Left renal pelvis (tissue), 4 donors: Measurements from ENCODE around the gene GTF2IRD1. TPM values are rescaled to one million over a fixed set of nuclear protein-coding genes. Genes with fewer than 3 reads are reported as not detected.
"Not testable (repeated sequence)": the region's sequence is repeated elsewhere in the genome, so short reads cannot be mapped to it uniquely, and the experiment has no call there.

Experiments
- DNase-seq, 4 donors: peaks; one replicate each; pipeline ENCODE4 v3.0.0-alpha.2; 2013; ENCODE audit warnings: low read depth in 4 of 4, low spot score in 3 of 4
- polyA plus RNA-seq, 4 donors: library from polyadenylated mRNA; unstranded; fragments of 120-200 nt; gene quantifications; one replicate each; pipeline ENCODE4 v1.2.1, GENCODE V29; 2013; ENCODE audit not compliant: insufficient read length in 4 of 4

Gene GTF2IRD1
- polyA plus RNA-seq, 4 donors, result 35.2 to 60.0 (median 50.9) TPM

- no peak for DNase-seq
These were observed 36.6 kb downstream of the GTF2IRD1 start for GRCh38 chr7:74489997-74490945.

DNA sequence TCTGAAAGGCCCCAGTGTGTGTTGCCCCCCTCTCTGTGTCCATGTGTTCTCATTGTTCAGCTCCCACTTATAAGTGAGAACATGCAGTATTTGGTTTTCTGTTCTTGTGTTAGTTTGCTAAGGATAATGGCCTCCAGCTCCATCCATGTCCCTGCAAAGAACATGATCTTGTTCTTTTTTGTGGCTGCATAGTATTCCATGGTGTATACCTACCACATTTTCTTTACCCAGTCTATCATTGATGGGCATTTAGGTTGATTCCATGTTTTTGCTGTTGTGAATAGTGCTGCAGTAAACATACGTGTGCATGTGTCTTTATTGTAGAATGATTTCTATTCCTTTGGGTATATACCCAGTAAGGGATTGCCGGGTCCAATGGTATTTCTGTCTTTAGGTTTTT, 37.8 kb downstream of the GTF2IRD1 start:
- DNase-seq, result not testable (repeated sequence)

DNA sequence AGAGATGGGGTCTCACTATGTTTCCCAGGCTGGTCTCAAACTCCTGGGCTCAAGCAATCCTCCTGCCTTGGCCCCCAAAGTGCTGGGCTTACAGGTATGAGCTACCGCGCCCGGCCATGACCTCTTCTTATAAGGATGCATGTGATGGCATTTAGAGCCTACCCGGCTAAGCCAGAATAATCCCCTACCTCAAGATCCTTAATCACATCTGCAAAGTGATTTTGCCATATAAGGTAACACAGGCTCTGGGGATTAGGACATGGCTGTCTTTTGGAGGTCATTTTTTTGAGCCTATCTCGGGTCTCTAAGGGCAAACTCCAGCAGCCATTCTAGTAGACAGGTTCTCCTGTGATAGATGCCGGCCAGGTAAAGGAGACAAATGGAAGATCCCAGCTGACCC, 39.6 kb downstream of the GTF2IRD1 start:
- no peak for DNase-seq

DNA sequence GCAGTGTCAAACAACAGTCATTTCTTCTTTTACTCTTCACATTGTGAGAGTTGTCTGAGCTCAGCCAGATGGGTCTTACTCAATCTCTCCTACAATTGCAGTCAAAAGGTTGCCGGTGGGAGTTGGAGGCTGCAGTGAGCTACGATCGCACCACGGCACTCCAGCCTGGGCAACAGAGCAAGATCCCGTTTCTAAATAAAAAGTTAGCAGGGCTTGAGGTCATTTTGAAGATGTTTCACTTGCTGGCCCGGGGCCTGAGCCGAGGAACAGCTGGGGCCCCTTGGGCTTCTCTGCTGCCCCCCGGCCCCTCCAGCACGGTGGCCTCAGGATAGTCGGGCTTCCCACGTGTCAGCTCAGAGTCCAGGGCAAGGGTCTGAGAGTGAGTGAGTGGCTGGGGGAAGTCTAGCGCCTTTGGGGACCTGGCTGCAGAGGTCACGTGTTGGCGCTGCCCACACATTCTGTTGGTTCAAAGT, 40.4 kb downstream of the GTF2IRD1 start:
- no peak for DNase-seq

DNA sequence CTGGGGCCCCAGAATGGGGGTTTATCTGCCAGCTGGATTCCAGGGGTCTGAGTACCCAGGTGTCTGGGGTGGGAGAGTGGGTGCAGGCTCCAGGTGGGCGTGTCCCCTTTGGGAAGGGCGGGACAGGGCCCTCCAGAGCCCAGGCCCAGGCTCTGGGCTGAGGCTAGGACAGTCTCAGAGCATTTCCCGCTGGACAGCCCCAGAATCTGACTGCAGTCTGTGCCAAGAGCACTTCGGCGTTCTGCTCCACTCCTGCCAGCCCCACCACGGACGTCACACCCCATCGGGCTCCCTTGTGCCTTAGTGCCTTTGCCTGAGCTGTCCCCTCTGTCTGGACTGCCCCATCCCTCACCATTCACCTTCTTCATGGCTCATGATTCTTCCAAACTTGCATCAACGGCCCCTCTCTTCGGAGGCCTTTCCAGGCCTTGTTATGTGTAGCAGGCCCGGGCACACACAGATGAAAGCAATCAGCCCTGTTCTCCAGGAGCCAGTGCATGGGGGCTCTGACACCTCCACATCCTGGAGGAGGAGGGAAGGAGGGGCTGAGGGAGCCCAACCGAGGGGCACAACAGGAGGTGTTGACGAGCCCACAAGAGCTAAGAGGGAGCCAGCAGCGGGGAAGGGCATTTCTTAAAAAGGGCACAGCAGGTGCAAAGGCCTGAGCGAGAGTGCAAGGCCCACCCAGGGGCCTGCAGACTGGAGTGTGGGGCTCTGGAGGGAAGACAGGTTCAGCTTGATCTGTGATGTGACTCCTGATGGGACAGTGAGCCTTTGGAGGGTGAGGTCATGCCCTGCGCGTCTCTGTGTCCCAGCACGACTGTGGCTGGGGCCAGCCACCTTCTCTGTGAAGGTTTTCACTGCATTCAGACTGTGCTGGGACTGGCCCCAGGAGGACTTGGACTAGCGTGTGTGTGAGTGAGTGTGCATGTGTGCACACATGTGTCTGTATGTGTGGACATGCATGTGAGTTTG, 41.7 kb downstream of the GTF2IRD1 start:
- DNase-seq, result no peak

DNA sequence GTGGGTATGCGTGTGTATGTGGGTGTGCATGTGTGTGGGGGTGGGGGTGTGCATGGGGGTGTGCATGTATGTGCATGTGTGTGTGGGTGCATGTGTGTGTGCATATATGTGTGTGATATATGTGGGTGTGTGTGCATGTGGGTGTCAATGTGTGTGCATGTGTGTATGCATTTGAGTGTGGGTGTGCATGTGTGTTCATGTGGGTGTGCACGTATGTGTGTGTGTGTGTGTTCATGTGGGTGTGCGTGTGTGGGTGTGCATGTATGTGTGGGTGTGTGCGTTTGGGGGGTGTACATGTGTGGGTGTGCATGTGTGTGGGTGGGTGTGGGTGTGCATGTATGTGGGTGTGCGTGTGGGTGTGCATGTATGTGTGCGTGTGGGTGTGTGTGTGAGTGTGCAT, 42.6 kb downstream of the GTF2IRD1 start:
- no peak for DNase-seq

- not testable (repeated sequence) for DNase-seq
These were observed 43.1 kb downstream of the GTF2IRD1 start for GRCh38 chr7:74496773-74497172.

GRCh38 chr7:74498354-74498753, 44.6 kb downstream of the GTF2IRD1 start:
- DNase-seq, result no peak

GRCh38 chr7:74498996-74499834, 45.5 kb downstream of the GTF2IRD1 start:
- no peak for DNase-seq

DNA sequence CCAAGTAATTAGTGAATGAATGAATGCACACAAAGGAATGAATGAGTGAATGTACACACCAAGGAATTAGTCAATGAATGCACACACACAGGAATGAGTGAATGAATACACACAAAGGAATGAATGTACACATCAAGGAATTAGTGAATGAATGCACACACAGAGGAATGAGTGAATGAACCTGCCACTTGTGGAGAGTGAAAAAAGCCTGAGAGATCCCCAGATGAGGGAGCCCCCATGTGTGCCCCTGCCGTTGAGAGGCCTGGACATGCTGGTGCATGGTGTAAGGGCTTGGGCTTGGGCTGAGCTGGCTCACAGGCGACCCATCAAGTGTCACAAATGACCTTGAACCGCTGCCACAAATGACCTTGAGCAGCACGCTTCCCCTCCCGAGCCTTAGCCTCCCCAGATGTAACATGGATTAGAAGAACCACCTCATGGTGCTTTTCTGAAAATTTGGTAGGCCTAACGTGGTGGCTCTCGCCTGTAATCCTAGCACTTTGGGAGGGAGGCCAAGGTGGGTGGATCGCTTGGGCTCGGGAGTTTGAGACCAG, 46.2 kb downstream of the GTF2IRD1 start:
- no peak for DNase-seq

DNA sequence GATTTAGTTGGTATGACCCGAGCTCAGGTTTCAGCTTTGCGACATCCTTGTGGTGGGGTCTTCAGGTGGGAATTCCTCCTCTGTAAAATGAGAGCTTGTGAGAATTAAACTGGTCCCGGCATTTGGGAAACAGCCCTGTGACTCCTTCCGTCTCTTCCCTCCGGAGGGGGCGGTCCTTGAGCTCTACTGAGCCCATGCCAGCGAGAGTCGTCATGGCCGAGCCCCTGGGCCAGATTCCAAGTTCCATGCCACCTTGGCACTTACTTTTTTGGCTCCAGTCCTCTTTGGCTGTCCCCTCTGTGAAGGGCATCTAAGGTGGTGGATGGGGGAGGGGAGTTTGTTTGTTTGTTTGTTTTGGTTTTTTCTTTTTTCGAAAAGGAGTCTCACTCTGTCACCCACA, 47.6 kb downstream of the GTF2IRD1 start:
- DNase-seq, result no peak

DNA sequence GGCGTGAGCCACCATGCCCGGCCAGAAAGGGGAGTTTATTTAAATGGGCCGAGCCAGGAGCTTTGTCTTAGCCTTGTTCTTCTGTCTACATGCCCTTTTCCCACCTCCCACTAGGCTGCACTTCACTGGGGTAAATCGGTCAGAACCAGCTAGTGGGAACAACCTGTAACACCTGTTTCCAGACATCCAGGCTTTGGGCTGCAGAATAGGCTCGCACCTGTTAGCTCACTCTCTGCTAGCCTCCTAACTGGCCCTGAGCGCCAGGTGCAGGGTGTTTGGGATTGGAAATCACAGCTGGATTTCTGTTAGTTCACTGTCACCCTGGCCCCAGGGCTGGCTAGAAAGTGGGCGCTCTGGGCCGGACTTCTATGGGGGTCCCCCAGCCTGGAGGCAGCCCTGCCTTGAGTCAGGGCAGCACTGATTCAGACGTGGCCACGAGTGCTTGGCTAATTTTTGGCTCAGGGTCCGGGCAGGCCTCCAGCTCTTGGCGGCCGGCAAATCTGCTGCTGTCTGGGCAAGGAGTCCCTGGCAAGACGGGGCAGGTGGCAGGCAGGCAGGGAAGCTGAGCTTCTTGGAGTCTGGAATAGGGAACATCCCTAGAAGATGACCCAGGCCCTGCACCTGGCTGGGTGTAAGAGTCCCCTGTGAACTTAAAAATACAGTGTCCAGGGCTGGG, 48.6 kb downstream of the GTF2IRD1 start:
- DNase-seq, result no peak

DNA sequence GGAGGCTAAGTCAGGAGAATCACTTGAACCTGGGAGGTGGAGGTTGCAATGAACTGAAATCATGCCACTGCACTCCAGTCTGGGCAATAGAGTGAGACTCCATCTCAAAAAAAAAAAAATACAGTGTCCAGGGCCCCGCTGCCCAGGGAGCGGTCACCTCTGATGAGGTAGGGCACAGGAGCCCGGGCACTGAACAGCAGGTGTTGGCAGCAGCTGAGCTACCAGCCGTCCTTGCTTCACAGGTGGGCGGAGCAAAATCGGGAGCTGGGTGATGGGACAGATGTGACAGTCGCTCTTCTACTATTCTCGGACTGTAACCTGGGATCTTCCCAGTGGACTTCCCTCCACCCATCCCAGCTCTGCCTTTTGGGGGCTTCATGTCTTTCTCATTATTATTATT, 49.4 kb downstream of the GTF2IRD1 start:
- no peak for DNase-seq

- no peak for DNase-seq
These were observed 50.2 kb downstream of the GTF2IRD1 start for GRCh38 chr7:74503943-74504342.

- no peak for DNase-seq
These were observed 52.0 kb downstream of the GTF2IRD1 start for GRCh38 chr7:74505471-74506324.

DNA sequence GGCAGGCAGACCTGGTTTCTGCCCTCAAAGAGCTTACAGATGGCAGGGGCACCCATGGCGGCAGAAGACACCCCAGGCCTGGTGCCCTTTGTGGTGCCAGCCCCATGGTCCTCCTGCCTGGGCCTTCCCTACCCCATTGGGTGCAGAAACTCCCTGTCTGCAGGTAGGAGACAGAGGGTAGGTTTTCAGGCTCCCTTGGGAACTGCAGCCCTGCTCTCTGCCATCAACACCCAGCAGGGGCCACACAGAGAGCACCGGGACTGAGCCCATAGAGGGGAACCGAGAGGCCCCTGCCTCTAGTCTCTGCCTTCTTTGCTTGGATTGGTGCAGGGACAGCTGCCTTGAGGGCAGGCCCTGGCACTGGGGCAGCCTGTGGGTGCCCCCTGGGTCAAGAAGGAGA, 52.6 kb downstream of the GTF2IRD1 start:
- DNase-seq, result no peak

- no peak for DNase-seq
These were observed 54.0 kb downstream of the GTF2IRD1 start for GRCh38 chr7:74507538-74508319.

- DNase-seq, result not testable (repeated sequence)
These were observed 55.7 kb downstream of the GTF2IRD1 start for GRCh38 chr7:74509453-74509852.
